ENCODE measurements around the gene MAPK7.

MAPK7 gene

DNA sequence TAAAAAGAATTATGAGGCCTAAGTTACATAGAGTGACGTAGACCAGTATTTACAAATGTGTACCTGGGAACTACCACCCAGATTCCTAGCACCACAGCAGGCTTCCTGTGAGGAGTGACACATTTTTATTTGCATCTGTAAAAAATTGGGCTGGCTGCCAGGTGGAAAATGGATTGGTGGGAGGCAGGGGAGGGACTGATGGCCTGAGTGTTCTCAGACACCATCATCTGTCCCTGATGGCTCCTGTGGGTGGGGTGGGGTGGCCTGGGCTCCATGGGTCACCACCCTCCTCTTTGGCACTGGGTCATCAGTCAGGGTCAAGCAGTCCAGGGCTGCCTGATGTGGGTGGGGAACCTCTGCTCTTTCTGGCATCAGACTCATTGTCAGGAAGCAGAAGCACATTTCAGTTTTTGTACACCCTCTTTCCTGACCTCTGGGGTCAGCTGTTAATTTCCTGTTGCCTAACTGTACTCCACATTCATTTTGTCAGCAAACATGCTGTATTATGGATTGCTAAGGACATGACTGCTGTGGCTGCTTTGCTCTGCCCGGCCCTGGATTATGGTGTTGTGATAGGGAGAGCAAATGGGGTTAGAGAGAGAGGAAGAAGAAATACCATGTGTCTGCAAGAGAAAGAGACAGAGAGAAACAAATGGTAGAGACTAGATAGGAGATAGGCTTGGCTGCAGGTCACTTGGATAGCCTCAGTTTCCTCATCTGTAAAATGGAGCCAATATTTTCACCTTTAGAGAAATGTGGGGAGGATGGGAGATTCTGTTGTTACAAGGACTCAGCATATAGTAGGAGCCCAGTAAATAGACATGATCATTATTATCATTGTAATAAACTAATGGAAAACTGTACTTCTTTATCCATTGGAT lies 20.2 kb downstream of the MAPK7 start:
- DNase-seq, result no peak
- H3K27ac ChIP-seq (ENCODE audit: insufficient read depth, low read length, poor library complexity, severe bottlenecking), result no peak overlapping the region
- no peak overlapping the region for H3K4me3 ChIP-seq (ENCODE audit: insufficient read depth, low read depth, low read length, poor library complexity, severe bottlenecking)
- H3K27me3 ChIP-seq (replicated peaks; ENCODE audit: control insufficient read depth, insufficient read depth, low read length, poor library complexity, severe bottlenecking), result no peaks in the 10 kb centered on the region
- H3K9me3 ChIP-seq (ENCODE audit: control insufficient read depth, low read length), result no peaks in the 10 kb centered on the region
- H3K4me1 ChIP-seq (ENCODE audit: control insufficient read depth, insufficient read depth, low read length, poor library complexity, severe bottlenecking), result no peaks in the 10 kb centered on the region
- H3K36me3 ChIP-seq (ENCODE audit: control insufficient read depth, insufficient read depth, low read length), result no peaks in the 10 kb centered on the region

DNA sequence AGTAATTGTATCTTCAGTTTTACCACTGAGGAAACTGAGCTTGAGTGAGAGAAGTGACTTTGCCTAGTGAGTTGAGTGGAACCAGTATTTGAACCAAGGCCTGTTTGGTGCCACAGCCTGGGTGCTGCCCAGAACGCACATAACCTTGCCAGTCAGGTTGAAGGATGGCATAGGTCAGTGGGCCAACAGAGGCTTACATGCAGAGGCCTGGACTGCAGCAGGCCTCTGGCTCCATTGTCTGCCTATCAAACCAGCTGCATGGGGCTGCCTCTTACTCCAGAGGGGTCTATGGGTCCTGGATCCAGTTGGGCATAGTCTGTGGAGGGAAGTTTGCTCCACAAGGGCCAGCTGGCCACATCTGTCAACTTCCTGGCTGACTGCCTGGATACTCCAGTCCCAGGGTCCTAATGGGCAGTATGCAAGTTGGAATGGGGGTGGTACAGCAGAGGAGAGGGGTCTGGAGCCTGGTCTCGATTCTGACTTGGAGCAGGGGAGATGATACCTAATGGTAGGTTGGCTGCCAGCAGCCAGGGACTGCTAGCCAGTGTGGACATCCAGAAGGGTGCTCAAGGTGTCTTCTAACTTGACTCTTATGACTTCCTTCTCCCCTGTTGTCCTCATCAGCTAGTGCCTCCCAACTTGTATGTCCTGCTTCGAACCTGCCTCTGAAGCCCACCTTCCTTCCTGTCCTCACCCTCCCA lies 21.6 kb downstream of the MAPK7 start:
- DNase-seq, result no peak
- no peak overlapping the region for H3K27ac ChIP-seq (ENCODE audit: insufficient read depth, low read length, poor library complexity, severe bottlenecking)
- no peaks in the 10 kb centered on the region for H3K4me1 ChIP-seq (ENCODE audit: control insufficient read depth, insufficient read depth, low read length, poor library complexity, severe bottlenecking)
- no peaks in the 10 kb centered on the region for H3K9me3 ChIP-seq (ENCODE audit: control insufficient read depth, low read length)
- no peaks in the 10 kb centered on the region for H3K27me3 ChIP-seq (replicated peaks; ENCODE audit: control insufficient read depth, insufficient read depth, low read length, poor library complexity, severe bottlenecking)
- H3K4me3 ChIP-seq (ENCODE audit: insufficient read depth, low read depth, low read length, poor library complexity, severe bottlenecking), result no peak overlapping the region
- no peaks in the 10 kb centered on the region for H3K36me3 ChIP-seq (ENCODE audit: control insufficient read depth, insufficient read depth, low read length)

DNA sequence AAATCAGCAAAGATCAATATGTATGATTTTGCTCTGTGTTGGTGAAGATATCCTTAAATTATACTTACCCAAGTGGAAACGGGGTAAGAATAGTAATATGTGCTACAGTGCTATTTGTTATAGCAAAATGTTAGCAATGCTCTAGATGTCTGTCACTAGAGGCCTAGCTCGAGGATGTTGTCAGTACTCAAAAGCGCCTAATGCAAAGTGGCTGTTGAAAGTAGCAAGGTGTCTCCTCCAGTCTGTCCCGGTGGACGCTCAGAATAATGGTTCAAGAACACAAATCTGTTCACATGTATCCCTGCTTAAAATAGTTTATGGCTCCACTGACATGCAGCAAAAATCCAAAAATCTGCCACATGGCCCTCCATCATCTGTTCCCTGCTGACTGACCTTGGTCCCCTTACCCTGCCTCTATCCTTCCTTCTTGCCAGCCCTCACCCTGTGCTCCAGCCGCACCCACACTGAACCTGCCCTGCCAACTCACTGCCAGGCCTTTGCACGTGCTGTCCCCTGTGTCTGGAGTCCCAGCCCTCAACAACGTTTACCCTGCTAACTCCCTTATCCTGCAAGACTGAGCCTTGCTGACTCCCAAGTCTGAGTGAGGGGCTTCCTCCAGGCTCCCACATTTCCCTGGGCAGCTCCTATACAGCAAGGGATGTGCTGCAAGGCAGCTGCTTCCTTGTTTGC lies 23.2 kb downstream of the MAPK7 start:
- no peak overlapping the region for H3K27ac ChIP-seq (ENCODE audit: insufficient read depth, low read length, poor library complexity, severe bottlenecking)
- no peaks in the 10 kb centered on the region for H3K36me3 ChIP-seq (ENCODE audit: control insufficient read depth, insufficient read depth, low read length)
- no peaks in the 10 kb centered on the region for H3K27me3 ChIP-seq (replicated peaks; ENCODE audit: control insufficient read depth, insufficient read depth, low read length, poor library complexity, severe bottlenecking)
- H3K4me3 ChIP-seq (ENCODE audit: insufficient read depth, low read depth, low read length, poor library complexity, severe bottlenecking), result no peak overlapping the region
- H3K9me3 ChIP-seq (ENCODE audit: control insufficient read depth, low read length), result no peaks in the 10 kb centered on the region
- H3K4me1 ChIP-seq (ENCODE audit: control insufficient read depth, insufficient read depth, low read length, poor library complexity, severe bottlenecking), result no peaks in the 10 kb centered on the region
- DNase-seq, result no peak

DNA sequence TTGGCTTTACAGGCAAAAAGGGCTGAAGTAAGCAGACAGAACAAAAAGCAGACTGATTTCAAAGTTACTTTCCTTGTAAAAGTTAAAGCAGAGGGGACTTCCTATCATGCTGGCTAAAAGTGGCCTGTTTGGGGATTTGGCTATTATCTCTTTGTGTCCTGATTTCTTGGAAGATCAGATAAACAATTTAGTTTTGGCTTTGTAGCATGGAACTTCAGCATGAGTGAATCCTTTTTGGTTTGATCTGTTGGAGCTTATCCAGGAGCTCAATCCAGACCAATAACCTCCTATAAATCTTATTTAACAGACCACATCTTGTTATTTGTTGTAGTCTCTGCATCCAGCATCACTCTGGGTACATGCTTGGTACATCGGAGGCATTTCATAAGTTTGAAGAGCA lies 23.9 kb downstream of the MAPK7 start:
- Histone ChIP-seq H3K27me3 (replicated peaks; ENCODE audit: control insufficient read depth, insufficient read depth, low read length, poor library complexity, severe bottlenecking) (no peaks in the 10 kb centered on the region), H3K4me1 (ENCODE audit: control insufficient read depth, insufficient read depth, low read length, poor library complexity, severe bottlenecking) (no peaks in the 10 kb centered on the region), H3K9me3 (ENCODE audit: control insufficient read depth, low read length) (no peaks in the 10 kb centered on the region), H3K27ac (ENCODE audit: insufficient read depth, low read length, poor library complexity, severe bottlenecking) (no peak overlapping the region), H3K4me3 (ENCODE audit: insufficient read depth, low read depth, low read length, poor library complexity, severe bottlenecking) (no peak overlapping the region), H3K36me3 (ENCODE audit: control insufficient read depth, insufficient read depth, low read length) (no peaks in the 10 kb centered on the region)
- DNase-seq, result no peak

DNA sequence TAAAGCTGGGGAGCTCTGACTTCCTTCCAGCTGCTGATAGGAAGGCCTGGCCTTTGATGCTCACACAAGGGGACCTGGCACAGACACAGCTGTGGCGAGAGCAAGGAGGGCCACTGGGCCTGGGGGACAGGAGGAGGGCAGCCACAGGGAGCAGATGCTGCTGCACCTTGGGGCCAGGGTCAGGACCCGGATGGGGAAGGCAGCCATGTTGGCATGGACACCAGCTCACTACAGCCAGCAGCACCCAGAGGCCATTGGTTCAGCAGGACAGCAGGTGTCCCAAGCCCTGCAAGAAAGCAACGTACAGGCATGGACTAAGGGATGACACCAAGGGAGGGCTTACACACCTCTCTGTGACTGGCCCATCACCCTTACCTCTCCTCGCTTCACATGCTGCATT lies 24.7 kb downstream of the MAPK7 start:
- no peak overlapping the region for H3K27ac ChIP-seq (ENCODE audit: insufficient read depth, low read length, poor library complexity, severe bottlenecking)
- no peaks in the 10 kb centered on the region for H3K9me3 ChIP-seq (ENCODE audit: control insufficient read depth, low read length)
- H3K4me1 ChIP-seq (ENCODE audit: control insufficient read depth, insufficient read depth, low read length, poor library complexity, severe bottlenecking), result no peaks in the 10 kb centered on the region
- H3K4me3 ChIP-seq (ENCODE audit: insufficient read depth, low read depth, low read length, poor library complexity, severe bottlenecking), result no peak overlapping the region
- DNase-seq, result no peak
- H3K27me3 ChIP-seq (replicated peaks; ENCODE audit: control insufficient read depth, insufficient read depth, low read length, poor library complexity, severe bottlenecking), result no peaks in the 10 kb centered on the region
- H3K36me3 ChIP-seq (ENCODE audit: control insufficient read depth, insufficient read depth, low read length), result no peaks in the 10 kb centered on the region

DNA sequence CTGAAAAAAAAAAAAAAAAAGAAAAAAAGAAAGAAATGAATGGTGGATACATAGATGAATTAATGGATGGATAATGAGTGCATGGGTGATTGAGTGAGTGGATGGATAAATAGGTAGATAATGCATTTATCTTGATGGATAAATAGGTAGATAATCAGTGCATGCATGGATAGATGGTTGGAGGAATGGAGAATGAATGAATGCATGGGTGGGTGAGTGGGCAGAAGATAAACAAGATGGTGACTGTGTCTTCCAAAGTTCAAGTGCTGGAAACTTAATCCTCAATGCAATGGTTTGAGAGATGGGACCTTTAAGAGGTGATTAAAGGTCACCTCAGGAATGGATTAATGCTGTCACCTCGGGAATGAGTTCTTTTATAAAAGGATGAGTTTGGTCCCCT lies 26.0 kb downstream of the MAPK7 start:
- Histone ChIP-seq H3K27me3 (replicated peaks; ENCODE audit: control insufficient read depth, insufficient read depth, low read length, poor library complexity, severe bottlenecking) (no peaks in the 10 kb centered on the region), H3K27ac (ENCODE audit: insufficient read depth, low read length, poor library complexity, severe bottlenecking) (no peak overlapping the region), H3K4me3 (ENCODE audit: insufficient read depth, low read depth, low read length, poor library complexity, severe bottlenecking) (no peak overlapping the region), H3K4me1 (ENCODE audit: control insufficient read depth, insufficient read depth, low read length, poor library complexity, severe bottlenecking) (no peaks in the 10 kb centered on the region), H3K9me3 (ENCODE audit: control insufficient read depth, low read length) (no peaks in the 10 kb centered on the region), H3K36me3 (ENCODE audit: control insufficient read depth, insufficient read depth, low read length) (no peaks in the 10 kb centered on the region)
- no peak for DNase-seq

DNA sequence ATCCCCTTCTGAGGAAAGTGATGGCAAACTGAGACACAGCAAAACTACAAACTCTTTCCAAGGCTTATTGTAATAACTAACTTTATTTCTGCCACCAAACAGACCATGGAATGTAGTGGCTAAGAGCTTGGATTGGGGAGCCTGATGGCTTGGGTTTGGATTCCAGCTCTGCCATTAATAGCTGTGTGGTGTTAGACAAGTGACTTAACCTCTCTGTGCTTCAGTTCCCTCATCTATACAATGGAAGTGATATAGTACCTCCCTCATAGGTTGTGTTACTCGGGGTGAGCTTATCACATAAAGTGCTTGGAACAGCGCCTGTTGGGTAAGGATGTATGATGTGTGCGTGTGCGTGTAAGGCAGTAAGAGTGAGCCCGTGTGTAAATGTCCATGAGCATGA lies 26.8 kb downstream of the MAPK7 start:
- no peak overlapping the region for H3K4me3 ChIP-seq (ENCODE audit: insufficient read depth, low read depth, low read length, poor library complexity, severe bottlenecking)
- H3K36me3 ChIP-seq (ENCODE audit: control insufficient read depth, insufficient read depth, low read length), result no peaks in the 10 kb centered on the region
- H3K27me3 ChIP-seq (replicated peaks; ENCODE audit: control insufficient read depth, insufficient read depth, low read length, poor library complexity, severe bottlenecking), result no peaks in the 10 kb centered on the region
- DNase-seq, result no peak
- no peaks in the 10 kb centered on the region for H3K9me3 ChIP-seq (ENCODE audit: control insufficient read depth, low read length)
- H3K27ac ChIP-seq (ENCODE audit: insufficient read depth, low read length, poor library complexity, severe bottlenecking), result no peak overlapping the region
- H3K4me1 ChIP-seq (ENCODE audit: control insufficient read depth, insufficient read depth, low read length, poor library complexity, severe bottlenecking), result no peaks in the 10 kb centered on the region

DNA sequence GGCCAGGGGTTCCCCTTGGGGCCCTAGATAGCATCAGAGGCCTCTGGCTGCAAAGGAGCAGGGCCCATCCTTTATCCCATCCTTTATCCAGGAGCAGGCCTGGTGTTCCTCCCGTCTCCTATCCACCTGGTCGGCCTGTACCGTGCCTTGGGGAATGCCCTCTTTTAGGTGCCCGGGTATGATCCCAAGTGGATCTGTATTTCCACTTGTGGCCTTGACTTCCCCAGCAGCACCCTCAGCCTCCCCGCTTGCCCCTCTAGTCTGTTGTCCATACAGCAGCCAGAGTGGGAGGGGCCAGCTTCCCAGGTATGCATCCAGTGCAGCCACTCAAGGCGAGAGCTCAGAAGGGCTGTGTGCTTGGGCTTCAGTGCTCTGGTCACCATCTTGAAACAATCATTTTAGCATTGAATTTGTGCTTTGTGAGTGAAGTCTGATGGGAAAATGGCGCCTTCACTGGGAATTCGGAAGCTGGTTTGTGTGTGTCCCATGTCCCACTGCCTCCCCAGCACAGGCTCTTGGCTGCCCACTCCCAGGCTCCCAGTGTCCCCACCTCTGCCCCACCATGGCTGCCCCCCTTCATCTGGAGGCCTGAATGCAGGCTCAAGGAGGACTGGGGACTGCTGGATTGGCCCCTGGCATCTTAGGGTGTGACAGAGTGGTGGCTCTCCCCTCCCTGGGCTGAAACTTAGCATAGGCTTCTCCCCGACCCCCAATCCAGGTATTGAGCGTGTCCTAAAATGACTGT lies 29.5 kb downstream of the MAPK7 start:
- Histone ChIP-seq H3K36me3 (ENCODE audit: control insufficient read depth, insufficient read depth, low read length) (no peaks in the 10 kb centered on the region), H3K27ac (ENCODE audit: insufficient read depth, low read length, poor library complexity, severe bottlenecking) (no peak overlapping the region), H3K4me3 (ENCODE audit: insufficient read depth, low read depth, low read length, poor library complexity, severe bottlenecking) (no peak overlapping the region), H3K27me3 (replicated peaks; ENCODE audit: control insufficient read depth, insufficient read depth, low read length, poor library complexity, severe bottlenecking) (no peaks in the 10 kb centered on the region), H3K4me1 (ENCODE audit: control insufficient read depth, insufficient read depth, low read length, poor library complexity, severe bottlenecking) (no peaks in the 10 kb centered on the region), H3K9me3 (ENCODE audit: control insufficient read depth, low read length) (no peaks in the 10 kb centered on the region)
- DNase-seq, result no peak

DNA sequence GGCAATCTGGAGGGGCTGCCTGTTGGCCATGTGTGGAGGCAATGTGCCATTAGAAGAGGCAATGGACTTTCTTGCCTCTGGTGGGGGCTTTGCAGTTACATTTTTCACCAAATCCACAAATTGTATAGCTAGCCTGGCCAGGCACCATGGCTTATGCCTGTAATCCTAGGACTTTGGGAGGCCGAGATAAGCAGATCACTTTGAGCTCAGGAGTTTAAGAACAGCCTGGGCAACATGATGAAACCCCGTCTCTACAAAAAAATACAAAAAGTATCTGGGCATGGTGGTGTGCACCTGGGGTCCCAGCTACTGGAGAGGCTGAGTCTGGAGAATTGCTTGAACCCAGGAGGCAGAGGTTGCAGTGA lies 30.0 kb downstream of the MAPK7 start:
- DNase-seq, result no peak
- Histone ChIP-seq H3K27me3 (replicated peaks; ENCODE audit: control insufficient read depth, insufficient read depth, low read length, poor library complexity, severe bottlenecking) (no peaks in the 10 kb centered on the region), H3K4me3 (ENCODE audit: insufficient read depth, low read depth, low read length, poor library complexity, severe bottlenecking) (no peak overlapping the region), H3K4me1 (ENCODE audit: control insufficient read depth, insufficient read depth, low read length, poor library complexity, severe bottlenecking) (no peaks in the 10 kb centered on the region), H3K27ac (ENCODE audit: insufficient read depth, low read length, poor library complexity, severe bottlenecking) (no peak overlapping the region), H3K36me3 (ENCODE audit: control insufficient read depth, insufficient read depth, low read length) (no peaks in the 10 kb centered on the region), H3K9me3 (ENCODE audit: control insufficient read depth, low read length) (no peaks in the 10 kb centered on the region)

Measured in effector memory CD4-positive, alpha-beta T cell (primary cell).